Activated T-cell treated with anti-CD3 and anti-CD28 coated beads, Interleukin-2, amount 50 U/mL, for 72 hours (primary cell): ENCODE measurements around the gene CPSF3. TPM values are rescaled to one million over a fixed set of nuclear protein-coding genes. Genes with fewer than 3 reads are reported as not detected.
A peak's percentile ranks its signal among the peaks of the same experiment; 100 is the strongest.

Experiments used
- ATAC-seq, 2 donors: fragments of 150-1000 bp; cut with Tn5 transposase; replicated peaks in 1 of 2; 2 replicates each; pipeline ENCODE4 v1.10.0; 2021; ENCODE audit warnings: moderate library complexity in 2 of 2, mild to moderate bottlenecking in 1 of 2
- DNase-seq, 2 donors: peaks; one replicate each; pipeline ENCODE4 v3.0.0; 2021 to 2022; ENCODE audit warnings: mixed read lengths in 1 of 2
- H3K27ac Mint-ChIP-seq: one replicate; pipeline ENCODE4 v1.8.0; 2022; ENCODE audit warnings: mild to moderate bottlenecking, moderate library complexity, mixed read lengths
- H3K27me3 Mint-ChIP-seq: one replicate; pipeline ENCODE4 v1.8.0; 2022; ENCODE audit warnings: low read depth, mixed read lengths
- H3K36me3 Mint-ChIP-seq, 2 donors: one replicate each; pipeline ENCODE4 v1.8.0; 2022; ENCODE audit warnings: mixed read lengths in 2 of 2, mild to moderate bottlenecking in 1 of 2; ENCODE audit not compliant: insufficient read depth in 2 of 2
- H3K4me1 Mint-ChIP-seq: one replicate; pipeline ENCODE4 v1.8.0; 2022; ENCODE audit warnings: low read depth, mixed read lengths
- H3K4me3 Mint-ChIP-seq, 2 donors: one replicate each; pipeline ENCODE4 v1.8.0; 2022; ENCODE audit warnings: mild to moderate bottlenecking in 2 of 2, mixed read lengths in 2 of 2, moderate library complexity in 2 of 2
- H3K9me3 Mint-ChIP-seq, 2 donors: one replicate each; pipeline ENCODE4 v1.8.0; 2022; ENCODE audit warnings: mixed read lengths in 2 of 2
- total RNA-seq, 2 donors: library from RNA; stranded (reverse); gene quantifications; one replicate each; pipeline ENCODE4 v1.2.3, GENCODE V29; 2022

Gene CPSF3
- 10 to 100 TPM; 62.3 to 75.0 TPM for total RNA-seq

- H3K4me3 Mint-ChIP-seq = no peak within 1 kb of the TSS
- H3K27ac Mint-ChIP-seq = peak within 1 kb of the TSS; percentile 92
- no peaks in the 10 kb centered on the region for H3K27me3 Mint-ChIP-seq
- peaks cover 0 to 12% of the 10 kb centered on the region in 2 donors for H3K36me3 Mint-ChIP-seq
- H3K4me1 Mint-ChIP-seq = peaks cover 46% of the 10 kb centered on the region
- no peaks in the 10 kb centered on the region for H3K9me3 Mint-ChIP-seq
- ATAC-seq = peak; percentile 88 to 91
- peak; percentile 97 to 98 for DNase-seq
Observed at GRCh38 chr2:9423100-9423921, at the start of gene CPSF3, which contains the start of gene ITGB1BP1. Gene CPSF3 (plus strand): TSS chr2:9423654. CDS start chr2:9423774, 120 bp downstream. Gene ITGB1BP1 (minus strand): TSS chr2:9423528. CDS start chr2:9418697, 4,831 bp downstream.

- H3K27me3 Mint-ChIP-seq = peaks cover 11% of the 10 kb centered on the region
- H3K9me3 Mint-ChIP-seq = no peaks in the 10 kb centered on the region
- H3K4me3 Mint-ChIP-seq = no peak overlapping the region
- no peaks in the 10 kb centered on the region for H3K36me3 Mint-ChIP-seq
- no peak for DNase-seq
- no peak overlapping the region for H3K27ac Mint-ChIP-seq
- H3K4me1 Mint-ChIP-seq = peaks cover 30% of the 10 kb centered on the region
- ATAC-seq = no peak
Observed at GRCh38 chr2:9374071-9374730, 49.3 kb upstream of the CPSF3 start.

DNA sequence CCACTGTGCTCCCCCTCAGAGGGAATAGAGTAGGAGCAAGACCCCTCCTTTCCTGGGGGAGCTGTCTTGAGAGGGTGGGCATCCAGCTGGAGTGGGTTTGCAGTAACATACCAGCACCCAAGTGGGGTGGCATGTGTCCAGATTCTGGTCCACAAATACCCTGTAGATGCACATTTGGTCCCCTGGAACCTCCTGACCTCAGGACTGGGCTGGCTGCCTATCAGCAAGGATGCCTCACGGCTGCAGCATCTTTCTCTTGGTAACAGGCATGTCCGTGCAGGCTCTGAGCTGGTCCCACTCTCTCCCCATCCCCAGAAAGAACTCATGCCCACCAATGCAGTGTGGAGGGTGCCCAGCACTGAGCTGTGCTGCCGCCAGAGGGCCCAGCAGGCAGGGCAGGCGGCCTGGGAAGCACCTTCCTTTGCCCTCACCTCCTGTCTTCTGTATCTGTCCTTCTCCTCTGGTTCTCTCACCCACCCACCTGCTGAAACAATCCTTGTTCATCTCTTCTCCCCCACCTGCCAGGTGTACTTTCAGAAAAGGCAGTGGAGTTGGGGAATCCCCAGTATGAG lies 47.5 kb upstream of the CPSF3 start:
- Mint-ChIP-seq H3K4me3 (no peak overlapping the region), H3K27me3 (peaks cover 6% of the 10 kb centered on the region), H3K36me3 (no peaks in the 10 kb centered on the region), H3K9me3 (no peaks in the 10 kb centered on the region), H3K27ac (no peak overlapping the region), H3K4me1 (peaks cover 17% of the 10 kb centered on the region)
- ATAC-seq = no peak
- DNase-seq = no peak

GRCh38 chr2:9377461-9378097 lies 45.9 kb upstream of the CPSF3 start:
- peaks cover 6% of the 10 kb centered on the region for H3K4me1 Mint-ChIP-seq
- H3K27me3 Mint-ChIP-seq = peaks cover 6% of the 10 kb centered on the region
- no peak overlapping the region for H3K27ac Mint-ChIP-seq
- no peak for DNase-seq
- no peaks in the 10 kb centered on the region for H3K9me3 Mint-ChIP-seq
- H3K36me3 Mint-ChIP-seq = no peaks in the 10 kb centered on the region
- no peak overlapping the region for H3K4me3 Mint-ChIP-seq
- no peak for ATAC-seq

- Mint-ChIP-seq H3K36me3 (no peaks in the 10 kb centered on the region), H3K9me3 (no peaks in the 10 kb centered on the region), H3K27me3 (peaks cover 6% of the 10 kb centered on the region), H3K4me3 (no peak overlapping the region), H3K27ac (no peak overlapping the region), H3K4me1 (peaks cover 6% of the 10 kb centered on the region)
- DNase-seq = no peak
- no peak for ATAC-seq
Observed at GRCh38 chr2:9378433-9379390, 44.7 kb upstream of the CPSF3 start.

DNA sequence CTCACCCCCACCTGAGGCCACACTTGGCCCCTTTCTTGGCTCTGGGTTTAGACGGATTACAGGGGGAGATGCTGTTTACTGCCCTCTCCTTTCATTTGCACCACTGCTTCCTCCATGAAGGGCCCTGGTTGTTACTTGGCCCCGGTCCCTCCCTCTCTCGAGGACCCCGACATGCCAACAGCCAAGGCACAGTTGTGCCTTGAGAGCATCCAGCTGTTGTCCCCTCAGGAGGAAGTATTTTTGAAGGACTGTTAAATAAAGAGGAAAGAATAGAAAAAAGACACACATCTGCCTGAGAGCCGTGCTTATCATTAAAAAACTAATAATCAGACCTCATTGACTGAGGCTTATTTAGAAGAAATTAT lies 44.1 kb upstream of the CPSF3 start:
- no peak for ATAC-seq

GRCh38 chr2:9380702-9381628 lies 42.5 kb upstream of the CPSF3 start:
- ATAC-seq (no peak), DNase-seq (no peak)
- Mint-ChIP-seq H3K4me3 (no peak overlapping the region), H3K9me3 (no peaks in the 10 kb centered on the region), H3K27ac (no peak overlapping the region), H3K4me1 (peaks cover 5% of the 10 kb centered on the region), H3K36me3 (no peaks in the 10 kb centered on the region), H3K27me3 (peaks cover 6% of the 10 kb centered on the region)

More for the DNA sequence above, 44.1 kb upstream of the CPSF3 start:
- Mint-ChIP-seq H3K27ac (no peak overlapping the region), H3K27me3 (peaks cover 6% of the 10 kb centered on the region), H3K4me1 (peaks cover 6% of the 10 kb centered on the region), H3K9me3 (no peaks in the 10 kb centered on the region), H3K36me3 (no peaks in the 10 kb centered on the region), H3K4me3 (no peak overlapping the region)
- DNase-seq = no peak

GRCh38 chr2:9382604-9383235 lies 40.7 kb upstream of the CPSF3 start:
- Mint-ChIP-seq H3K27me3 (no peaks in the 10 kb centered on the region), H3K4me3 (no peak overlapping the region), H3K9me3 (no peaks in the 10 kb centered on the region), H3K27ac (no peak overlapping the region), H3K4me1 (peaks cover 13% of the 10 kb centered on the region), H3K36me3 (no peaks in the 10 kb centered on the region)
- DNase-seq (no peak), ATAC-seq (no peak)

DNA sequence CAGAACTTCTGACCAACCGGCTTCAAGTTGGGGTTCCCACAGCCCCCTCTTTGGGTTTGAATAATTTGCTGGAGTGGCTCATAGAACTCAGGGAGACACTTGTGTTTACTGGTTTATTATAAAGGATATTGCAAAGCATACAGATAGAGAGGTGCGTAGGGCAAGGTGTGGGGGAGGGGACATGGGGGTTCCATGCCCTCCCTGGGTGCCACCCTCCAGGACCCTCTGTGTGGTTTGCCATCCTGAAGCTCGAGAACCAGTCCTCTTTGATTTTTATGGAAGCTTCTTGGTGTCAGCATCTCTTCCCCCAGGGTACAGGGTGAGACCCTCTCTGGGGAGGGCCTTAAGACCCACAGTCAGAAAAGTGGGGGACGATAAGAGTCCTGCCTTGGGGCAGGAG lies 38.9 kb upstream of the CPSF3 start:
- no peak for DNase-seq
- peaks cover 13% of the 10 kb centered on the region for H3K4me1 Mint-ChIP-seq
- H3K36me3 Mint-ChIP-seq = no peaks in the 10 kb centered on the region
- no peak overlapping the region for H3K27ac Mint-ChIP-seq
- H3K9me3 Mint-ChIP-seq = no peaks in the 10 kb centered on the region
- no peaks in the 10 kb centered on the region for H3K27me3 Mint-ChIP-seq
- no peak overlapping the region for H3K4me3 Mint-ChIP-seq
- no peak for ATAC-seq

DNA sequence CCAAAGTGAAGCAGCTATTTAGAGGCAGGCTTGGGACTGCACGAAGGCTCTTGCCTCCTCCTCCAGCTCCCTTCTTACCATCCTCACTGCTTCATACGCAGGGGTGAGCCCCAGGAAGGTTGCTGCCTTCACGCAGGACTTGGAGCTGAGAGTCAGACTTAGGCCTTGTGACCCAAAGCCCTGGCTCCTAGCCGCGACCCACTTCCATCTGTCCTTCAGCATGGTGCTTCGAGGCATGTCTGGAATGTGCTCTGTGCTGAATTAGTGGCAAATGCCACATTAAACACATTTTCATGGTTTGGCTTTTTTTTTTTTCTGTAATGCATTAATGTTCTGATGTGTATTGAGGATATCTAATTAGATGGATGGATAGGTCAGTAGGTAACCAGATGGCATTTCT lies 37.6 kb upstream of the CPSF3 start:
- Mint-ChIP-seq H3K4me1 (peaks cover 13% of the 10 kb centered on the region), H3K36me3 (no peaks in the 10 kb centered on the region), H3K27me3 (no peaks in the 10 kb centered on the region), H3K9me3 (no peaks in the 10 kb centered on the region), H3K27ac (no peak overlapping the region), H3K4me3 (peak overlapping the region in 1 of 2 donors; percentile 16)
- DNase-seq (no peak), ATAC-seq (no peak)

DNA sequence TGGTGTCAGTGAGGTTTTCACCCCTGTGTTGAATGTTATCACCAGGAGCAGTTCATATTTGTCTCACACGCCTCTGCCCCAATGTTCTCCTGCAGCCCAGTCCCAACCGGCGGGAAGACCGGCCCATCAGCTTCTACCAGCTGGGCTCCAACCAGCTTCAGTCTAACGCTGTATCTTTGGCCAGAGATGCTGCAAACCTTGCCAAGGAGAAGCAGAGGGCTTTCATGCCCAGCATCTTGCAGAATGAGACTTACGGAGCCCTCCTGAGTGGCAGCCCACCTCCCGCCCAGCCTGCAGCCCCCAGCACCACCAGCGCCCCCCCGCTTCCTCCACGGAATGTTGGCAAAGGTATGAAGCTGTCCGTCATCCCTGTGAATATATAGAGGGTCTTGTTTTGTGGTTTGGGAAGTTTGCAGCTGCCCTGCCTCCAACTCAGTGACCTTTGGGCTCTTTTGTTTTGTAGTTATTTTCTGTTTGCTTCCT lies 35.2 kb upstream of the CPSF3 start:
- H3K9me3 Mint-ChIP-seq = no peaks in the 10 kb centered on the region
- peak overlapping the region; percentile 29 for H3K27ac Mint-ChIP-seq
- ATAC-seq = no peak
- H3K4me3 Mint-ChIP-seq = no peak overlapping the region
- DNase-seq = no peak
- peaks cover 13% of the 10 kb centered on the region for H3K4me1 Mint-ChIP-seq
- no peaks in the 10 kb centered on the region for H3K36me3 Mint-ChIP-seq
- H3K27me3 Mint-ChIP-seq = no peaks in the 10 kb centered on the region
